ENCODE results near the gene SDR42E2. TPM values are rescaled to one million over a fixed set of nuclear protein-coding genes. Genes with fewer than 3 reads are reported as not detected.
"Not testable (repeated sequence)": the region's sequence is repeated elsewhere in the genome, so short reads cannot be mapped to it uniquely, and the experiment has no call there.

SDR42E2 gene
- total and polyA plus RNA-seq, 2 donors (not counting 1 experiment from before 2014, with no cell fraction given): under 0.01 TPM; not detected in 1

GRCh38 chr16:22123759-22124490 lies 38.4 kb upstream of the SDR42E2 start:
- Histone ChIP-seq H3K27me3 (ENCODE audit: control insufficient read depth, insufficient read depth, low read length) (no peaks in the 10 kb centered on the region), H2AFZ (ENCODE audit: low read length) (no peak overlapping the region), H3K9ac (ENCODE audit: insufficient read depth, low read length) (no peak overlapping the region), H3K4me1 (ENCODE audit: control insufficient read depth, extremely low read depth, insufficient read depth, low read length) (no peaks in the 10 kb centered on the region), H3K4me3 (replicated peaks in 1 of 4; ENCODE audit: control extremely low read depth in 1 of 4, insufficient read depth in 1 of 4, low read depth in 3 of 4, low read length in 4 of 4) (no peak overlapping the region), H4K20me1 (ENCODE audit: control insufficient read depth, extremely low read depth, insufficient read depth, low read length) (no peaks in the 10 kb centered on the region), H3K79me2 (ENCODE audit: control insufficient read depth, insufficient read depth, low read length) (no peaks in the 10 kb centered on the region), H3K27ac (ENCODE audit: insufficient read depth, low read length) (no peak overlapping the region), H3K36me3 (ENCODE audit: control insufficient read depth, insufficient read depth, low read length) (no peaks in the 10 kb centered on the region), H3K9me3 (ENCODE audit: control insufficient read depth, insufficient read depth, low read depth, low read length) (no peaks in the 10 kb centered on the region), H3K4me2 (ENCODE audit: extremely low read depth, insufficient read depth, low read length) (no peak overlapping the region)
- TF ChIP-seq EZH2 (IDR thresholded peaks at IDR 0.05; ENCODE audit: low read length, missing control alignments): no peak
- TF ChIP-seq, protein P1, sequence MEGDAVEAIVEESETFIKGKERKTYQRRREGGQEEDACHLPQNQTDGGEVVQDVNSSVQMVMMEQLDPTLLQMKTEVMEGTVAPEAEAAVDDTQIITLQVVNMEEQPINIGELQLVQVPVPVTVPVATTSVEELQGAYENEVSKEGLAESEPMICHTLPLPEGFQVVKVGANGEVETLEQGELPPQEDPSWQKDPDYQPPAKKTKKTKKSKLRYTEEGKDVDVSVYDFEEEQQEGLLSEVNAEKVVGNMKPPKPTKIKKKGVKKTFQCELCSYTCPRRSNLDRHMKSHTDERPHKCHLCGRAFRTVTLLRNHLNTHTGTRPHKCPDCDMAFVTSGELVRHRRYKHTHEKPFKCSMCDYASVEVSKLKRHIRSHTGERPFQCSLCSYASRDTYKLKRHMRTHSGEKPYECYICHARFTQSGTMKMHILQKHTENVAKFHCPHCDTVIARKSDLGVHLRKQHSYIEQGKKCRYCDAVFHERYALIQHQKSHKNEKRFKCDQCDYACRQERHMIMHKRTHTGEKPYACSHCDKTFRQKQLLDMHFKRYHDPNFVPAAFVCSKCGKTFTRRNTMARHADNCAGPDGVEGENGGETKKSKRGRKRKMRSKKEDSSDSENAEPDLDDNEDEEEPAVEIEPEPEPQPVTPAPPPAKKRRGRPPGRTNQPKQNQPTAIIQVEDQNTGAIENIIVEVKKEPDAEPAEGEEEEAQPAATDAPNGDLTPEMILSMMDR (conservative IDR thresholded peaks at IDR 0.05 in 1 of 2, IDR thresholded peaks at IDR 0.05 in 1 of 2; ENCODE audit: low read depth in 1 of 2, low read length in 2 of 2): no peak
- no peak for DNase-seq (ENCODE audit: low read depth in 2 of 2)

DNA sequence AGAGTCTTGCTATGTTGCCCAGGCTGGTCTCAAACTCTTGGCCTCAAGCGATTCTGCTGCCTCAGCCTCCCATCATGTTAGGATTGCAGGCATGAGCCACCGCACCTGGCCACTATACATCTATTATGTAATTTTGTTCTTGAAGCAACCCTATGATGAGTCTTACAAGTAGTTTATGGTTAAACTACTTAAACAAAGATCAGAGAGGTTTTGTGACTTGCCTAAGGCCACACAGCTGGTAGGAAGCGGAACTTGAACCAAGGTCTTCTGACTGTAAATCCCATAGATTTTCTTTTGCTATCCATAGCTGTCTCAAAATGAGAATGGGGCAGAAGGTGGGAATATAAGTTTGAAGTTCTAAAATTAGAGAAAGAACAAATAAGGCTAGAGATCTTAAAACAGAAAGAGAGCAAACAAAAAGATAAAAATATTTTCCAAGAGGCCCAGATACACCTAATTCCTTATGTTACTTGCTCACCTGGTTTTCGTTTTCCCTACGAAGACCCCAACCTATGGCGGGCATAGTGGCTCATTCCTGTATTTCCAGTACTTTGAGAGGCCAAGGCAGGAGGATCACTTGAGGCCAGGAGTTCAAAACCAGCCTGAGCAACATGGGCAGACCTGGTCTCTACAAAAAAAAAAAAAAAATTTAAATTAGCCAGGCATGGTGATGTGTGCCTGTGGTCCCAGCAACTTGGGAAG lies 37.6 kb upstream of the SDR42E2 start:
- TF ChIP-seq, protein P1 (conservative IDR thresholded peaks at IDR 0.05 in 1 of 2, IDR thresholded peaks at IDR 0.05 in 1 of 2; ENCODE audit: low read depth in 1 of 2, low read length in 2 of 2): no peak
- TF ChIP-seq EZH2 (IDR thresholded peaks at IDR 0.05; ENCODE audit: low read length, missing control alignments): no peak
- no peak overlapping the region for H3K4me3 ChIP-seq (replicated peaks in 1 of 4; ENCODE audit: control extremely low read depth in 1 of 4, insufficient read depth in 1 of 4, low read depth in 3 of 4, low read length in 4 of 4)
- no peaks in the 10 kb centered on the region for H3K9me3 ChIP-seq (ENCODE audit: control insufficient read depth, insufficient read depth, low read depth, low read length)
- H3K27me3 ChIP-seq (ENCODE audit: control insufficient read depth, insufficient read depth, low read length): no peaks in the 10 kb centered on the region
- H3K9ac ChIP-seq (ENCODE audit: insufficient read depth, low read length): no peak overlapping the region
- H3K4me2 ChIP-seq (ENCODE audit: extremely low read depth, insufficient read depth, low read length): no peak overlapping the region
- no peaks in the 10 kb centered on the region for H3K4me1 ChIP-seq (ENCODE audit: control insufficient read depth, extremely low read depth, insufficient read depth, low read length)
- no peak overlapping the region for H3K27ac ChIP-seq (ENCODE audit: insufficient read depth, low read length)
- no peaks in the 10 kb centered on the region for H4K20me1 ChIP-seq (ENCODE audit: control insufficient read depth, extremely low read depth, insufficient read depth, low read length)
- H3K36me3 ChIP-seq (ENCODE audit: control insufficient read depth, insufficient read depth, low read length): no peaks in the 10 kb centered on the region
- DNase-seq (ENCODE audit: low read depth in 2 of 2): no peak
- H3K79me2 ChIP-seq (ENCODE audit: control insufficient read depth, insufficient read depth, low read length): no peaks in the 10 kb centered on the region
- H2AFZ ChIP-seq (ENCODE audit: low read length): no peak overlapping the region

DNA sequence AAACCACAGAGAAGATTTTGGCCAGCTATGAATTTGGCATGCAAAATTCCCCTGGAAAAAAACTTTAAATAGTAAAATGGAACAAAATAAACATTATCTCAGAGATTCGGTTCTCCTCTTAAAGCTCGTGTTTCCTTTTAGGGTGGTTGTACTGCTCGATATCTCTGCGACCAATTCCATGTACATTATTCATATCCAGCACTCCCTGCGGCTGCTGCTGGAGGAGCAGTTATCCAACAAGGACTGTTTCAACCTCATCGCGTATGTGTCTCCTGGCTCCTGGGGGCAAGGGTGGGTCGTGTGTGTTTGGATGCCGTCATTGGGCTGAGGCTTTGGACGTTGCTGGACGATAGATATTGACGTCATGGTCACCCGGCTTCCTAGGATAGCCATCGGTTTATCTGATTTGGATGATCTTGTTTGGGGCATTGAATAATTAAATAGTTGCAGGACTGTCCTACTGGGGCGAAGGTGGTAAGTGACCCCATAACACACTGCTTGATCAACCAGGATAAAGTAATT lies 36.2 kb upstream of the SDR42E2 start:
- no peaks in the 10 kb centered on the region for H3K4me1 ChIP-seq (ENCODE audit: control insufficient read depth, extremely low read depth, insufficient read depth, low read length)
- H3K36me3 ChIP-seq (ENCODE audit: control insufficient read depth, insufficient read depth, low read length): no peaks in the 10 kb centered on the region
- no peaks in the 10 kb centered on the region for H3K9me3 ChIP-seq (ENCODE audit: control insufficient read depth, insufficient read depth, low read depth, low read length)
- no peak overlapping the region for H2AFZ ChIP-seq (ENCODE audit: low read length)
- no peaks in the 10 kb centered on the region for H3K27me3 ChIP-seq (ENCODE audit: control insufficient read depth, insufficient read depth, low read length)
- H3K27ac ChIP-seq (ENCODE audit: insufficient read depth, low read length): no peak overlapping the region
- no peak overlapping the region for H3K9ac ChIP-seq (ENCODE audit: insufficient read depth, low read length)
- no peak overlapping the region for H3K4me3 ChIP-seq (replicated peaks in 1 of 4; ENCODE audit: control extremely low read depth in 1 of 4, insufficient read depth in 1 of 4, low read depth in 3 of 4, low read length in 4 of 4)
- no peaks in the 10 kb centered on the region for H3K79me2 ChIP-seq (ENCODE audit: control insufficient read depth, insufficient read depth, low read length)
- TF ChIP-seq, protein P1 (conservative IDR thresholded peaks at IDR 0.05 in 1 of 2, IDR thresholded peaks at IDR 0.05 in 1 of 2; ENCODE audit: low read depth in 1 of 2, low read length in 2 of 2): no peak
- TF ChIP-seq EZH2 (IDR thresholded peaks at IDR 0.05; ENCODE audit: low read length, missing control alignments): no peak
- H4K20me1 ChIP-seq (ENCODE audit: control insufficient read depth, extremely low read depth, insufficient read depth, low read length): no peaks in the 10 kb centered on the region
- no peak overlapping the region for H3K4me2 ChIP-seq (ENCODE audit: extremely low read depth, insufficient read depth, low read length)
- DNase-seq (ENCODE audit: low read depth in 2 of 2): no peak

DNA sequence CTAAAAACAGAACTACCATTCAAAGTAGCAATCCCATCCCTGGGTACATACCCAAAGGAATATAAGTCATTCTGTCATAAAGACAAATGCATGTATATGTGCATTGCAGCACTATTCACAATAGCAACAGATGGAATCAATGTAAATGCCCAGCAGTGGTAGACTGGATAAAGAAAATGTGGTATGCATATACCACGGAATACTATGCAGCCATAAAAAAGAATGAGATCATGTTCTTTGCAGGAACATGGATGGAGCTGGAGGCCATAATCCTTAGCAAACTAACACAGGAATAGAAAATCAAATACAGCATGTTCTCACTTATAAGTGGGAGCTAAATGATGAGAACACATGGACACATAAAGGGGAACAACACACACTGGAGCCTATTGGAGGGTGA lies 33.8 kb upstream of the SDR42E2 start:
- H3K4me1 ChIP-seq (ENCODE audit: control insufficient read depth, extremely low read depth, insufficient read depth, low read length); H3K9ac ChIP-seq (ENCODE audit: insufficient read depth, low read length); H2AFZ ChIP-seq (ENCODE audit: low read length); H3K4me3 ChIP-seq (replicated peaks in 1 of 4; ENCODE audit: control extremely low read depth in 1 of 4, insufficient read depth in 1 of 4, low read depth in 3 of 4, low read length in 4 of 4); H3K4me2 ChIP-seq (ENCODE audit: extremely low read depth, insufficient read depth, low read length); DNase-seq (ENCODE audit: low read depth in 2 of 2); H3K79me2 ChIP-seq (ENCODE audit: control insufficient read depth, insufficient read depth, low read length); H3K9me3 ChIP-seq (ENCODE audit: control insufficient read depth, insufficient read depth, low read depth, low read length); H3K36me3 ChIP-seq (ENCODE audit: control insufficient read depth, insufficient read depth, low read length); H3K27me3 ChIP-seq (ENCODE audit: control insufficient read depth, insufficient read depth, low read length); H3K27ac ChIP-seq (ENCODE audit: insufficient read depth, low read length); H4K20me1 ChIP-seq (ENCODE audit: control insufficient read depth, extremely low read depth, insufficient read depth, low read length): not testable (repeated sequence)

Measured in fibroblast of lung (primary cell).